ENCODE data around the gene OLAH.

Gene OLAH

GRCh38 chr10:15122477-15123030, 78.8 kb downstream of the OLAH start:
- Histone ChIP-seq H3K4me1 (ENCODE audit: control insufficient read depth, insufficient read depth, low read length, poor library complexity, severe bottlenecking) (no peaks in the 10 kb centered on the region), H3K27ac (ENCODE audit: low read depth, low read length, severe bottlenecking) (no peak overlapping the region), H3K9me3 (ENCODE audit: control insufficient read depth, low read length) (no peaks in the 10 kb centered on the region), H3K36me3 (ENCODE audit: control insufficient read depth, insufficient read depth, low read length) (peaks cover 59% of the 10 kb centered on the region), H3K4me3 (ENCODE audit: extremely low read depth, insufficient read depth, low read length, poor library complexity, severe bottlenecking) (no peak overlapping the region)
- 86 to 100% methylated on average over 5 of the region's 9 CpGs for WGBS, 2 experiments (ENCODE audit: insufficient coverage in 2 of 2)

Measured in mesodermal cell (in vitro differentiated cells).